Effector memory CD4-positive, alpha-beta T cell (primary cell): ENCODE data around the gene CTAGE9.

Source experiments
- DNase-seq, 3 donors: peaks; one replicate each; pipeline ENCODE4 v3.0.0-alpha.2; 2020
- H3K27ac ChIP-seq: 2 replicates; pipeline ENCODE4 v1.7.0; 2013; ENCODE audit warnings: mild to moderate bottlenecking, low read length, moderate library complexity; ENCODE audit not compliant: insufficient read depth, poor library complexity, severe bottlenecking
- H3K27me3 ChIP-seq: replicated peaks from 2 replicates; pipeline ENCODE4 v1.7.0; 2013; ENCODE audit warnings: mild to moderate bottlenecking, low read length; ENCODE audit not compliant: insufficient read depth, control insufficient read depth, poor library complexity, severe bottlenecking
- H3K36me3 ChIP-seq: 2 replicates; pipeline ENCODE4 v1.7.0; 2013; ENCODE audit warnings: mild to moderate bottlenecking, low read length, moderate library complexity; ENCODE audit not compliant: control insufficient read depth, insufficient read depth
- H3K4me1 ChIP-seq: 2 replicates; pipeline ENCODE4 v1.7.0; 2013; ENCODE audit warnings: low read length, mild to moderate bottlenecking; ENCODE audit not compliant: control insufficient read depth, insufficient read depth, poor library complexity, severe bottlenecking
- H3K4me3 ChIP-seq: 2 replicates; pipeline ENCODE4 v1.7.0; 2013; ENCODE audit warnings: low read length, low read depth, mild to moderate bottlenecking; ENCODE audit not compliant: insufficient read depth, poor library complexity, severe bottlenecking
- H3K9me3 ChIP-seq: 2 replicates; pipeline ENCODE4 v1.7.0; 2013; ENCODE audit warnings: mild to moderate bottlenecking, low read length, moderate library complexity; ENCODE audit not compliant: control insufficient read depth

CTAGE9 gene

DNA sequence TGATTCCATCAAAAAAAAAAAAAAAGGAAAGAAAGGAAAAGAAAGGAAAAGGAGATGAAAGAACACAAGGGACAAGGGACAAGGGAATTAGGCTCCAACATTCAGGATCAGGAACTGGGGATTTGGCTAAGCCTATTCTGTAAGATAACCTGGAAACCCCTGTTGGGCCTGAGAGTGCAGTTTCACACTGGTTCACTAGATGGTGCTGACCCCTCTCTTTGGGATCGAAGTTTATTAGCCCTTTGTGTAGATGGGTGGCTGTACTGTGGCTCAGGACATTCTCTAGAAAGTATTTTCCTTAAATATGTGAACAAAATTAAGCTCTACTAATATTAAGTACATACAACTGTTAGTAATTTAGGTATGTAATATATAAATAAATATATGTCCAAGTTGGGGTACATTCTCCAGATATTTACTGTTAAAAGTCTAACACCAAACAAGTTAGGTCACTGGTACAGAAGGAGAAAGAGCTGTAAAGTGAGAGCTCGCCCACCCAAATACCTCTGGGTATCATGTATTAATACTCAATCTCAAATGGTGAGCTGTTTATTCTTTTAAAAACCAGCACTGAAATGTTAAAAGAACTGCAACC, 15.9 kb downstream of the CTAGE9 start:
- no peak overlapping the region for H3K4me3 ChIP-seq
- H3K27me3 ChIP-seq: no peaks in the 10 kb centered on the region
- H3K4me1 ChIP-seq: no peaks in the 10 kb centered on the region
- no peak for DNase-seq
- H3K36me3 ChIP-seq: no peaks in the 10 kb centered on the region
- no peaks in the 10 kb centered on the region for H3K9me3 ChIP-seq
- no peak overlapping the region for H3K27ac ChIP-seq

DNA sequence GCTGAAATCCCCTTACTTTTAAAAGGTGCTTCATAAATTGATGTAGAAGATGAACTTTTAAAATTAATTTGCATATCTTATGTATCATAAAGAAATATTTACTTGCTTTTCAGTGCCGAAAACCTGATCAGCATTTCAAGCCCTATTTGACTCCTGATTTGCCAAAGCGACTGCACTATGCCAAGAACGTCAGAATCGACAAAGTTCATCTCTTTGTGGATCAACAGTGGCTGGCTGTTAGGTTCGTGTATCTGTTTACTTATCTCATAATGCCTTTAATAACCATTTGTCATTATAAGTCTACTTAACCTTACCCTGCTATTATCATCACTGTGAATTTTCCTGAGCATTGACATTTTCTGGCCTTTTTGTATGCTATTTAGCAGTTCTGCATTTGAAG, 17.4 kb downstream of the CTAGE9 start:
- H3K4me1 ChIP-seq: no peaks in the 10 kb centered on the region
- H3K27ac ChIP-seq: no peak overlapping the region
- no peaks in the 10 kb centered on the region for H3K27me3 ChIP-seq
- H3K9me3 ChIP-seq: no peaks in the 10 kb centered on the region
- H3K4me3 ChIP-seq: no peak overlapping the region
- no peak for DNase-seq
- no peaks in the 10 kb centered on the region for H3K36me3 ChIP-seq

DNA sequence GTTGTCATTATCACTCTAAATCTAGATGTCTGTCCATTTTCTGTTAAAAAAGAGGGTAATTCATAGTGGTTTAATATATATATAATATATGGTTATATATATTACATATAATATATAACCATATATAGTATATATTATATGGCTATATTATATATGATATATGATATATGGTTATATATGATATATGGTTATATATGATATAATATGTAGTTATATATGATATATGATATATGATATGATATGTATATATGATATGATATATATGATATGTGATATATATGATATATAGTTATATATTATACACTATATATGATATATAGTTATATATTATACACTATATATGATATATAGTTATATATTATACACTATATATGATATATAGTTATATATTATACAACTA, 18.2 kb downstream of the CTAGE9 start:
- Histone ChIP-seq H3K4me3 (no peak overlapping the region), H3K27ac (no peak overlapping the region), H3K27me3 (no peaks in the 10 kb centered on the region), H3K9me3 (no peaks in the 10 kb centered on the region), H3K4me1 (no peaks in the 10 kb centered on the region), H3K36me3 (no peaks in the 10 kb centered on the region)
- no peak for DNase-seq

DNA sequence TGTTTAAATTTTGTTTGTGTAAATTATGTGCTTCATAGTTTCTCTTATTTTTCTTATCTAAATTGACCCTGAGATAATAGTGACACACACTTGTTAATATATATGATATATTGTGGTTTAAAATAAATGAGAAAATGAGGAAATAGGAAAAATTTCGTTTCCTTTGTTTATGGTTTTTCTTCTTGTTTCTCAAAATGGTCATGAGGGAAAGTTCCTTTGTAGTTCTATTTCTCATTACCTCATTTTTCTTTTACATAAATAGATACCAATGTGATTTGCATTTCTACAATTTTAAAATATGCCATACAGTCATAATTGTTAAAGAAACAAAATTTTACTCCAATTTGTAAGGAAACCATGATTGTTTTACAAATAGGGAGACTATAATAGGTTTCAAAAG, 18.8 kb downstream of the CTAGE9 start:
- DNase-seq: no peak

DNA sequence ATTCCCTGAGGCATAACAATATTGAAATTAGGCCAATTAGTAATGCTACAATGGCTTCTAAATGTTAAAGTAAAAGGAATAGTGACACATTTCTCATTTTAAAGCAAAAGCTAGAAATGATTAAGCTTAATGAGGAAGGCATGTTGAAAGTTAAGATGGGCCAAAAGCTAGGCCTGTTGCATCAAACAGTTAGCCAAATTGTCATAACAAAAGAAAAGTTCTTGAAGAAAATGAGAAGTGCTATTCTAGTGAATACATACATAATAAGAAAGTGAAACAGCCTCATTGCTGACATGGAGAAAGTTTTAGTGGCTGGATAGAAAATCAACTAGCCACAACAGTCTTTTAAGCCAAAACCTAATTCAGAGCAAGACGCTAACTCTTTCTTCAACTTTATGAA, 22.5 kb downstream of the CTAGE9 start:
- Histone ChIP-seq H3K36me3 (no peaks in the 10 kb centered on the region), H3K27ac (no peak overlapping the region), H3K9me3 (no peaks in the 10 kb centered on the region), H3K4me1 (no peaks in the 10 kb centered on the region), H3K4me3 (no peak overlapping the region), H3K27me3 (no peaks in the 10 kb centered on the region)
- no peak for DNase-seq

More for the DNA sequence above, 18.8 kb downstream of the CTAGE9 start:
- Histone ChIP-seq H3K27me3 (no peaks in the 10 kb centered on the region), H3K36me3 (no peaks in the 10 kb centered on the region), H3K27ac (no peak overlapping the region), H3K9me3 (no peaks in the 10 kb centered on the region), H3K4me3 (no peak overlapping the region), H3K4me1 (no peaks in the 10 kb centered on the region)

DNA sequence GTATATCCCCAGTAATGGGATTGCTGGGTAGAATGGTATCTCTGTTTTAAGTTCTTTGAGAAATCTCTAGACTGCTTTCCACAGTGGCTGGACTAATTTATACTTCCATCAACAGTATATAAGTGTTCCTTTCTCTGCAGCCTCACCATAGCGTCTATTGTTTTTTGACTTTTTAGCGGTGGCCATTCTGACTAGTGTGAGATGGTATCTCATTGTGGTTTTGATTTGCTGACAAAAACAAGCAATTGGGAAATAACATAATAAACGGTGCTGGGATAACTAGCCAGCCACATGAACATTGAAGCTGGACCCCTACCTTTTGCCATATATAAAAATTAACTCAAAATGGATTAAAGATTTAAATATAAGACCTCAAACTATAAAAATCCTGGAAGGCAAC, 23.8 kb downstream of the CTAGE9 start:
- Histone ChIP-seq H3K9me3 (no peaks in the 10 kb centered on the region), H3K4me3 (no peak overlapping the region), H3K4me1 (no peaks in the 10 kb centered on the region), H3K36me3 (no peaks in the 10 kb centered on the region), H3K27ac (no peak overlapping the region), H3K27me3 (no peaks in the 10 kb centered on the region)
- no peak for DNase-seq

DNA sequence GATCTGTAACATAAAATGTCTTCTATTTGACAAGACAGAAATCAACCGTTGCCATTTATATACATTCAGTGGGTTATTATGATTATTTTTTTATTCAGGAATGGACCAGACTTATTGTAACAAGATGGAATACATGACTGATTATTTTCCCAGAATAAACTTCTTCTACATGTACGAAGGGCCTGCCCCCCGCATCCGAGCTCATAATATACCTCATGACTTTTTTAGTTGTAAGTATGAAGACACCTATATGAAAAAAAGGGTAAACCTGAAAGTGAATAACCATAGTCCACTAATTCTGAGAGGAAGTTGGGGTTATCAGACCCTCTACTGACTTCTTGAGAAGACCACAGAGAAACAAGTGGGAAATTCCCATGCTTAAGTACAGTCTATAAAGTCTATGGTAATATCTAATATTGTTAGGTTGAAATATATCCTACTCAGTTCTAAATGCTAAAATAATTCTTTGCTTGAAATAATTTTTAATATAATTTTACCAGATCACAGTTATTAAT, 25.5 kb downstream of the CTAGE9 start:
- no peaks in the 10 kb centered on the region for H3K4me1 ChIP-seq
- H3K4me3 ChIP-seq: no peak overlapping the region
- H3K27me3 ChIP-seq: no peaks in the 10 kb centered on the region
- no peaks in the 10 kb centered on the region for H3K9me3 ChIP-seq
- no peaks in the 10 kb centered on the region for H3K36me3 ChIP-seq
- DNase-seq: no peak
- no peak overlapping the region for H3K27ac ChIP-seq

DNA sequence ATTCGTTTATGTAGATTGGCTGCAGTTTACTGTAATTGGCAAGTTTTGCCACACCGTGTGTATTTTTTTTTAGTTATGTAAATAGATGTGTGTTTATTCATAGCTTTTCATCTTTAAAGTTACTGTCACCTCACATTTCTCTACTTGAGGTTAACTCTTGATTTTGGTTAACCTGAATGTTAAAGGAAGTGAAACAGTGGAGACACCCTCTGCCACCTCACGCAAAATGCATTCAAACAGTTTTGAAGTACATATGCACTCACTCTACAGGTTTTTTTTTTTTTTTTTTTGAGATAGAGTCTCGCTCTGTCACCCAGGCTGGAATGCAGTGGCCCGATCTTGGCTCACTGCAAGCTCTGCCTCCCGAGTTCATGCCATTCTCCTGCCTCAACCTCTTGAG, 27.3 kb downstream of the CTAGE9 start:
- Histone ChIP-seq H3K4me1 (no peaks in the 10 kb centered on the region), H3K36me3 (no peaks in the 10 kb centered on the region), H3K9me3 (no peaks in the 10 kb centered on the region), H3K27me3 (no peaks in the 10 kb centered on the region), H3K4me3 (no peak overlapping the region), H3K27ac (no peak overlapping the region)
- no peak for DNase-seq

DNA sequence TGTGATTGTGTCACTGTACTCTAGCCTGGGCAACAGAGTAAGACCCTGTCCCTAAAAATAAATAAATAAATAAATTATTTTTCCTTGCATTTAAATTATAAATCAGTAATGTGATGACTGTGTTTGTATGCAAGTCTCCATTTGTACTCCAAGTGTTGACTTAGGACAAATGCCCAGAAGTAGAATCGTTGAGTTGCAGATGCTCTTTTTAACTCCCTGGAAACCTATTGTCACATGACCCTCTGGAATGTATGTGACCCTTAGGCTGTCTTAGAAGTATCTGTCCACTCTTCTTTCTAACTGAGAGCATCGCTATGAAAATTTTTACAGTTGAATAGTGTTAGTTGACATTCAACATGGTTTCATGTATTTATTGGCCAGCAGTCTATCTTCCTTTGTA, 28.4 kb downstream of the CTAGE9 start:
- no peak overlapping the region for H3K27ac ChIP-seq
- no peak overlapping the region for H3K4me3 ChIP-seq
- H3K36me3 ChIP-seq: no peaks in the 10 kb centered on the region
- DNase-seq: no peak
- H3K4me1 ChIP-seq: no peaks in the 10 kb centered on the region
- H3K9me3 ChIP-seq: no peaks in the 10 kb centered on the region
- no peaks in the 10 kb centered on the region for H3K27me3 ChIP-seq

DNA sequence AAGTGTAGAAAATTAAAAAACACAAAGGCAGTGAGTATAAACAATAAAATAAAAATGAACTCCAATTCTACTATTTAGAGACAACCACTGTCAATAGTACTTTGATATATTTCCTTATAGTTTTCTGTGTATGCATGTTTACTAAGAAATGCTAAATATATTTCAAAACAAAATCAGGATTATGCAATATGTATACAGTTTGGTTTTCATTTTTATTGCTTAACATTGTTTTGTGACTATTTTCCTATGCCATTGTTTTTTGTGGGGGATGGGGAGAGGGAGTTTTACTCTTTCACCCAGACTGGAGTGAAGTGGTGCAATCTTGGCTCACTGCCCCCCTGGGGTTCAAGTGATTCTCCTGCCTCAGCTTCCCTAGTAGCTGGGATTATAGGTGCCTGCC, 29.2 kb downstream of the CTAGE9 start:
- no peaks in the 10 kb centered on the region for H3K27me3 ChIP-seq
- H3K36me3 ChIP-seq: no peaks in the 10 kb centered on the region
- no peak for DNase-seq
- H3K4me1 ChIP-seq: no peaks in the 10 kb centered on the region
- H3K27ac ChIP-seq: no peak overlapping the region
- no peak overlapping the region for H3K4me3 ChIP-seq
- H3K9me3 ChIP-seq: no peaks in the 10 kb centered on the region
